DMS153 treated with DMSO at 0.1 percent for 48 hours (cell line): ENCODE results near the gene LCT.
"Not testable (repeated sequence)": the region's sequence is repeated elsewhere in the genome, so short reads cannot be mapped to it uniquely, and the experiment has no call there.

Source experiments
- DNase-seq: peaks from one replicate; lab custom pipeline; 2025; ENCODE audit not compliant: unreplicated experiment; lab: John Stamatoyannopoulos, UW

Gene LCT

GRCh38 chr2:135836596-135837270 is at the start of gene LCT:
TSS of gene LCT (minus strand) at chr2:135837184. CDS start at chr2:135837169, 15 bp downstream.
- DNase-seq: no peak

GRCh38 chr2:135885709-135886108 is 48.7 kb upstream of the LCT start:
- no peak for DNase-seq

- no peak for DNase-seq
These were observed 45.4 kb upstream of the LCT start for GRCh38 chr2:135882415-135882814.

GRCh38 chr2:135876770-135877169 is 39.8 kb upstream of the LCT start:
- DNase-seq: not testable (repeated sequence)

- DNase-seq: peak; percentile 97
These were observed 39.2 kb upstream of the LCT start, which contains the start of gene MCM6 for GRCh38 chr2:135876066-135876711. TSS of gene MCM6 (minus strand) at chr2:135876443. CDS start at chr2:135876365, 78 bp downstream.

GRCh38 chr2:135875491-135876065 is 38.6 kb upstream of the LCT start:
- DNase-seq: peak; percentile 5

- DNase-seq: no peak
These were observed 37.9 kb upstream of the LCT start for GRCh38 chr2:135874777-135875365.

- no peak for DNase-seq
These were observed 33.6 kb upstream of the LCT start for GRCh38 chr2:135870571-135870970.

- DNase-seq: no peak
These were observed 26.2 kb upstream of the LCT start for GRCh38 chr2:135863233-135863632.

GRCh38 chr2:135862718-135863117 is 25.7 kb upstream of the LCT start:
- DNase-seq: no peak

GRCh38 chr2:135853401-135853800 is 16.4 kb upstream of the LCT start:
- no peak for DNase-seq

GRCh38 chr2:135851858-135852257 is 14.9 kb upstream of the LCT start:
- DNase-seq: no peak

GRCh38 chr2:135850892-135851668 is 14.1 kb upstream of the LCT start:
- no peak for DNase-seq

GRCh38 chr2:135849087-135849486 is 12.1 kb upstream of the LCT start:
- DNase-seq: no peak

GRCh38 chr2:135845997-135846396 is 9.0 kb upstream of the LCT start:
- DNase-seq: no peak

- DNase-seq: no peak
These were observed 8.3 kb upstream of the LCT start for GRCh38 chr2:135845257-135845656.

- no peak for DNase-seq
These were observed 7.4 kb upstream of the LCT start for GRCh38 chr2:135844301-135844895.

GRCh38 chr2:135843671-135844070 is 6.7 kb upstream of the LCT start:
- no peak for DNase-seq

GRCh38 chr2:135840601-135841000 is 3.6 kb upstream of the LCT start:
- no peak for DNase-seq

- no peak for DNase-seq
These were observed 2.7 kb upstream of the LCT start for GRCh38 chr2:135839713-135840112.

- no peak for DNase-seq
These were observed 1.5 kb upstream of the LCT start for GRCh38 chr2:135838502-135838901.
